ENCODE data around the gene PEBP1.

PEBP1 gene

GRCh38 chr12:118185602-118186397 lies 49.9 kb downstream of the PEBP1 start:
- Histone ChIP-seq H3K9ac (ENCODE audit: low read length) (no peak overlapping the region), H3K36me3 (ENCODE audit: control insufficient read depth, insufficient read depth, low read length) (peaks cover 6% of the 10 kb centered on the region), H3K4me1 (ENCODE audit: control insufficient read depth, insufficient read depth, low read length) (peaks cover 6% of the 10 kb centered on the region), H3K4me3 (ENCODE audit: low read length) (no peak overlapping the region), H3K9me3 (ENCODE audit: control insufficient read depth, low read length) (no peaks in the 10 kb centered on the region), H3K27me3 (ENCODE audit: control insufficient read depth, insufficient read depth, low read length) (no peaks in the 10 kb centered on the region)

DNA sequence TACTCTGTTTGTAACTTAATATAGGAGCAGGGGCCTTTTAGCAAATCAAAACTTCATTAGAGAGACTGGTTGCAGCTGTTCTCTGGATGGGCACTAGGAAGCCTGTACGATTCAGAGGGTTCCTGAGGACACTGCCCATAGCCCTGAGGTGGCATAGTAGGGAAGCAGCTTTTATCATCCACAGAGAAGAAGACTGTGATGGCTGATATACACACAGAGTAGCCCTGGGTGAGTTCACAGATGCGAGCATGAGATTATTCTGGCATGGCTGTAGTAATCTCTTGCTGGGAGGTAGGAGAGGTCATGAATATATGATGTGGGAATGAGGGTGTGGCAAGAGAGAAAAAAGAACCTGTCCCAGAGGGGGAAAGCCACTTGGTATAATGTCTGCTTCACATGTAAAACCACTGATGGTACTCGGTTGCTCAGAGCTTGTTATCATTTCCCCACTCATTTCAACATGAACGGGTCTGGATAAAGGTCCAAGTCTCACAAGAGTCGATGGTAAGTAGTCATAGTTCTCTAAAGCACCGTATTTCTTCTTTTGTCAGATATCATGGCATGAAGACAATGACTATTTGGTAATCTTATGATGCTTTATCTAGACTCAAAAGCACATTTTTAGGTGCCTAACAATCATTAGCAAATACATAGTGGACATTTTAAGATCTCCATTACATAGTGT lies 52.0 kb downstream of the PEBP1 start:
- no peak overlapping the region for H3K9ac ChIP-seq (ENCODE audit: low read length)
- peaks cover 6% of the 10 kb centered on the region for H3K4me1 ChIP-seq (ENCODE audit: control insufficient read depth, insufficient read depth, low read length)
- H3K27me3 ChIP-seq (ENCODE audit: control insufficient read depth, insufficient read depth, low read length), result no peaks in the 10 kb centered on the region
- no peak overlapping the region for H3K4me3 ChIP-seq (ENCODE audit: low read length)
- no peaks in the 10 kb centered on the region for H3K9me3 ChIP-seq (ENCODE audit: control insufficient read depth, low read length)
- H3K36me3 ChIP-seq (ENCODE audit: control insufficient read depth, insufficient read depth, low read length), result no peaks in the 10 kb centered on the region

DNA sequence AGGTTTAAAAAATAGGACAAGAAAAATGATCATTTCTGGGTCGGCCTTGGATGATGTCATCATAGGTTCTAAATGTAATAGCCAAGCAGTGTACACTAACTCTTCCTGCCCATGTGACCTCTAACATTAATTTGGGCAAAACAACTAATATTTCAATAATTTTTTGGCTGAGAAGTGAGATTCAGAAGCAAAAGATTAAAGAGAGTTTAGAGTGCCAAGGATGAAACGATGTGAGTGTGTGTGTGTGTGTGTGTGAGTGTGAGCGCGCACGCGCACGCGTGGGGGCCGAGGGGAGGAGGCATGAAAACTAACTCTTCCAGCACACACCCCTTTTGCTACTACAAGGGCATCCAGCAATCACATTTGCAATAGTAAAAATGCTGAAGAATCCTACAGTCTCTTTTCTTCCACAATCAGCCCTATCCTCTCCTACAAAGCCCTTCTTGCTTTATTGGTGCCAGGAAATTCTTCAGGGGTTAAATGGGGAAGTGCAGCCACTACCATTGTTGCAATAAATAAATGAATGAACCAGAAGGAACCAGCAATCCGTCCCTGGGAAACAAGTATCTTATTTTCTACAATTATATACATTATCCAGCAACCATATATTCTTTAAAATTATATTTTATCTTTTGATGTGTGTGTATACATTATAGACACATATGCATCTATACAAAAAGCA lies 52.9 kb downstream of the PEBP1 start:
- Histone ChIP-seq H3K9me3 (ENCODE audit: control insufficient read depth, low read length) (no peaks in the 10 kb centered on the region), H3K9ac (ENCODE audit: low read length) (no peak overlapping the region), H3K36me3 (ENCODE audit: control insufficient read depth, insufficient read depth, low read length) (no peaks in the 10 kb centered on the region), H3K4me1 (ENCODE audit: control insufficient read depth, insufficient read depth, low read length) (peaks cover 6% of the 10 kb centered on the region), H3K4me3 (ENCODE audit: low read length) (no peak overlapping the region), H3K27me3 (ENCODE audit: control insufficient read depth, insufficient read depth, low read length) (no peaks in the 10 kb centered on the region)

DNA sequence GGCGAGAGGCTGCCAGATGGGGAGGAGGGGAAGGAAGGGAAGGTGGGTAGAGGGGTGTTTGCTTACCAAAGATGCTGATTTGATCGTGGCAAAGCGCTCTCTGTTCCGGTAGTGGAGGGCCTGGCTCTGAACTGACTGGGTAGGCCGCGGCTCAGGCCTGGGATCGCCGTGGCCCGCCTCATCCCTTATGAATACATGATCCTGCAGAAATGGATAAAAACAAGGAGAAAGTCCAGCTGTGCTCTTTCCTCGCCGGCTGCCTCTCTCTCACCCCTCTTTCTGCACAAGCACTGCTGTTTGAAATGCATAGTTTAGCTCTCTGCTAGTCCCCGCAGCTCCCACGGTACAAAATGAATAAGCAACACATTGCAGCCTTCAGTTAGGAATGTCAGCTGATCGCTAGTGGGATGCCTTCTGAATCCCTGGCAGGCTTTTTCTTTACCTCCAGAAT lies 53.8 kb downstream of the PEBP1 start:
- Histone ChIP-seq H3K9ac (ENCODE audit: low read length) (no peak overlapping the region), H3K4me3 (ENCODE audit: low read length) (no peak overlapping the region), H3K4me1 (ENCODE audit: control insufficient read depth, insufficient read depth, low read length) (peaks cover 6% of the 10 kb centered on the region), H3K9me3 (ENCODE audit: control insufficient read depth, low read length) (no peaks in the 10 kb centered on the region), H3K36me3 (ENCODE audit: control insufficient read depth, insufficient read depth, low read length) (no peaks in the 10 kb centered on the region), H3K27me3 (ENCODE audit: control insufficient read depth, insufficient read depth, low read length) (no peaks in the 10 kb centered on the region)

GRCh38 chr12:118190266-118190665 lies 54.3 kb downstream of the PEBP1 start:
- Histone ChIP-seq H3K27me3 (ENCODE audit: control insufficient read depth, insufficient read depth, low read length) (no peaks in the 10 kb centered on the region), H3K9ac (ENCODE audit: low read length) (no peak overlapping the region), H3K9me3 (ENCODE audit: control insufficient read depth, low read length) (no peaks in the 10 kb centered on the region), H3K4me3 (ENCODE audit: low read length) (no peak overlapping the region), H3K4me1 (ENCODE audit: control insufficient read depth, insufficient read depth, low read length) (peaks cover 6% of the 10 kb centered on the region), H3K36me3 (ENCODE audit: control insufficient read depth, insufficient read depth, low read length) (no peaks in the 10 kb centered on the region)

DNA sequence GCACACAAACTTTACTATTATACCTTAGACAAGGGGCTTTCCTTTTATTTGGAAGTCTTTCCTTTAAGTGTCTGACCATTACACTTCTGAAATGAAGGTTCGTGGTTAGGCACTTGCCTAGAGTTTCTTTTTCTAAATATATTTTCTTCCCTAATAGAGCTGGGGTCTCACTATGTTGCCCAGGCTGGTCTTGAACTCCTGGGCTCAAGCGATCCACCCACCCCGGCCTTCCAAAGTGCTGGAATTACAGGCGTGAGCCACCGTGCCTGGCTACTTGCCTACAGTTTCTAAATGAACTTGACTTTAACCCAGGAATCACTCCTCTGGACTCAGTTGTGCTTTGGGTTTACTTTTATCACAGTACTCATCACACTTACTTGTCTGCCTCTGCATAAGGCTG lies 57.6 kb downstream of the PEBP1 start:
- Histone ChIP-seq H3K27me3 (ENCODE audit: control insufficient read depth, insufficient read depth, low read length) (no peaks in the 10 kb centered on the region), H3K36me3 (ENCODE audit: control insufficient read depth, insufficient read depth, low read length) (no peaks in the 10 kb centered on the region), H3K9ac (ENCODE audit: low read length) (no peak overlapping the region), H3K4me3 (ENCODE audit: low read length) (no peak overlapping the region), H3K4me1 (ENCODE audit: control insufficient read depth, insufficient read depth, low read length) (no peaks in the 10 kb centered on the region), H3K9me3 (ENCODE audit: control insufficient read depth, low read length) (no peaks in the 10 kb centered on the region)

DNA sequence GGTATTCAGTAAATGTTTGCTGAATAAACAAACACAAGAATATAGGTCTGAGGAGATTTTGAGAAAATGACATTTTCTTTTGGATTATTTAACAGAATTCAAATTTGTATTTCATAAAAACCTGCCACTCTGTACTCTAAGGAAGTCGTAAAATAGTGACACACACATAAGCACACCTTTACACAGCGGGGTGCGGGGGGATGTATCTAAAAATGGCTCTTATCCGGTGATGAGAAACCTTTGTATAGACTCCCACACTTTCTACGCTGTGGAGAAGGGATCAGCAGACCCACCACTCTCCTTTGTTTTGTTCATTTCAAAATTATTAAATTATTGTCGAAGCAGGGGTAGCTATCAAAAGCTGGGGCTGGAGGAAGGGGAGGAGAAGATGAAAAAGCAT lies 58.0 kb downstream of the PEBP1 start:
- Histone ChIP-seq H3K4me1 (ENCODE audit: control insufficient read depth, insufficient read depth, low read length) (no peaks in the 10 kb centered on the region), H3K9ac (ENCODE audit: low read length) (no peak overlapping the region), H3K9me3 (ENCODE audit: control insufficient read depth, low read length) (no peaks in the 10 kb centered on the region), H3K27me3 (ENCODE audit: control insufficient read depth, insufficient read depth, low read length) (no peaks in the 10 kb centered on the region), H3K4me3 (ENCODE audit: low read length) (no peak overlapping the region), H3K36me3 (ENCODE audit: control insufficient read depth, insufficient read depth, low read length) (no peaks in the 10 kb centered on the region)
